ENCODE measurements around the gene SPEF2. TPM values are rescaled to one million over a fixed set of nuclear protein-coding genes. Genes with fewer than 3 reads are reported as not detected.
"Not testable (repeated sequence)": the region's sequence is repeated elsewhere in the genome, so short reads cannot be mapped to it uniquely, and the experiment has no call there.

SPEF2 gene
- total and polyA plus RNA-seq, 12 donors = 3.3 to 19.7 (median 7.9) TPM

GRCh38 chr5:35671541-35672295 is 54.1 kb downstream of the SPEF2 start:
- Histone ChIP-seq H3K36me3 (replicated peaks in 1 of 2) (no peaks in the 10 kb centered on the region), H3K27me3 (no peaks in the 10 kb centered on the region), H3K4me3 (no peak overlapping the region), H3K9me3 (replicated peaks in 1 of 3) (no peaks in the 10 kb centered on the region), H3K4me1 (replicated peaks in 1 of 2) (no peaks in the 10 kb centered on the region), H3K27ac (no peak overlapping the region)
- intact Hi-C loops (cut with DNase I) = no loop called here
- WGBS, 4 donors = 66 to 74% (median 72%) methylated on average over 5 of the region's 5 CpGs
- TF ChIP-seq CTCF (IDR thresholded peaks at IDR 0.05) (no peak), POLR2A (IDR thresholded peaks at IDR 0.05) (no peak)
- no peak for DNase-seq

GRCh38 chr5:35672296-35672655 is 54.6 kb downstream of the SPEF2 start:
- H3K27ac ChIP-seq; DNase-seq; H3K36me3 ChIP-seq (replicated peaks in 1 of 2); H3K4me1 ChIP-seq (replicated peaks in 1 of 2); intact Hi-C loops (cut with DNase I); H3K27me3 ChIP-seq; H3K9me3 ChIP-seq (replicated peaks in 1 of 3); H3K4me3 ChIP-seq: not testable (repeated sequence)
- 73 to 90% (median 86%) methylated on average over 1 of the region's 1 CpG for WGBS, 4 donors

GRCh38 chr5:35672995-35673394 is 55.3 kb downstream of the SPEF2 start:
- WGBS, 4 donors = 73 to 94% (median 89%) methylated on average over 1 of the region's 1 CpG
- H3K27me3 ChIP-seq = no peaks in the 10 kb centered on the region
- no peak for DNase-seq
- H3K9me3 ChIP-seq (replicated peaks in 1 of 3) = no peaks in the 10 kb centered on the region
- H3K36me3 ChIP-seq (replicated peaks in 1 of 2) = no peaks in the 10 kb centered on the region
- H3K4me1 ChIP-seq (replicated peaks in 1 of 2) = no peaks in the 10 kb centered on the region
- TF ChIP-seq CTCF (IDR thresholded peaks at IDR 0.05) = no peak
- no peak for TF ChIP-seq POLR2A (IDR thresholded peaks at IDR 0.05)
- H3K4me3 ChIP-seq = no peak overlapping the region
- no peak overlapping the region for H3K27ac ChIP-seq
- intact Hi-C loops (cut with DNase I) = no loop called here

- intact Hi-C loops (cut with DNase I) = no loop called here
- Histone ChIP-seq H3K27ac (no peak overlapping the region), H3K4me3 (no peak overlapping the region), H3K27me3 (no peaks in the 10 kb centered on the region), H3K9me3 (replicated peaks in 1 of 3) (no peaks in the 10 kb centered on the region), H3K36me3 (replicated peaks in 1 of 2) (no peaks in the 10 kb centered on the region), H3K4me1 (replicated peaks in 1 of 2) (no peaks in the 10 kb centered on the region)
- 88 to 94% (median 90%) methylated on average over 2 of the region's 2 CpGs for WGBS, 4 donors
- TF ChIP-seq POLR2A (IDR thresholded peaks at IDR 0.05) = no peak
- DNase-seq = no peak
Observed at GRCh38 chr5:35674049-35674448, 56.4 kb downstream of the SPEF2 start.

GRCh38 chr5:35675392-35675791 is 57.7 kb downstream of the SPEF2 start:
- DNase-seq = no peak
- H3K4me3 ChIP-seq = no peak overlapping the region
- no peaks in the 10 kb centered on the region for H3K4me1 ChIP-seq (replicated peaks in 1 of 2)
- WGBS, 4 donors = 94 to 98% (median 97%) methylated on average over 12 of the region's 12 CpGs
- no peaks in the 10 kb centered on the region for H3K27me3 ChIP-seq
- H3K27ac ChIP-seq = no peak overlapping the region
- no peak for TF ChIP-seq POLR2A (IDR thresholded peaks at IDR 0.05)
- no peak for TF ChIP-seq CTCF (IDR thresholded peaks at IDR 0.05)
- H3K9me3 ChIP-seq (replicated peaks in 1 of 3) = no peaks in the 10 kb centered on the region
- H3K36me3 ChIP-seq (replicated peaks in 1 of 2) = no peaks in the 10 kb centered on the region
- intact Hi-C loops (cut with DNase I) = no loop called here
